LNCaP clone FGC (cell line): Measurements from ENCODE around the gene UBAC2.

ENCODE experiments used
- DNase-seq: peaks from one replicate; pipeline ENCODE4 v3.0.0-alpha.2; 2011; ENCODE audit warnings: low read depth
- H3K4me3 ChIP-seq: 2 replicates; pipeline ENCODE4 v1.5.1; 2011; ENCODE audit warnings: mild to moderate bottlenecking, low read depth, low read length, control low read depth
- CTCF ChIP-seq: IDR thresholded peaks from 2 replicates; pipeline ENCODE4 v1.5.1; 2012; ENCODE audit warnings: mild to moderate bottlenecking; ENCODE audit not compliant: control insufficient read depth, insufficient read depth; ENCODE audit errors: extremely low read depth

The UBAC2 gene

GRCh38 chr13:99399623-99399974 lies 198.9 kb downstream of the UBAC2 start:
- TF ChIP-seq CTCF = no peak
- DNase-seq = no peak
- H3K4me3 ChIP-seq = no peak overlapping the region

GRCh38 chr13:99403458-99403971 lies 202.9 kb downstream of the UBAC2 start:
- no peak for TF ChIP-seq CTCF
- no peak overlapping the region for H3K4me3 ChIP-seq
- DNase-seq = no peak

DNA sequence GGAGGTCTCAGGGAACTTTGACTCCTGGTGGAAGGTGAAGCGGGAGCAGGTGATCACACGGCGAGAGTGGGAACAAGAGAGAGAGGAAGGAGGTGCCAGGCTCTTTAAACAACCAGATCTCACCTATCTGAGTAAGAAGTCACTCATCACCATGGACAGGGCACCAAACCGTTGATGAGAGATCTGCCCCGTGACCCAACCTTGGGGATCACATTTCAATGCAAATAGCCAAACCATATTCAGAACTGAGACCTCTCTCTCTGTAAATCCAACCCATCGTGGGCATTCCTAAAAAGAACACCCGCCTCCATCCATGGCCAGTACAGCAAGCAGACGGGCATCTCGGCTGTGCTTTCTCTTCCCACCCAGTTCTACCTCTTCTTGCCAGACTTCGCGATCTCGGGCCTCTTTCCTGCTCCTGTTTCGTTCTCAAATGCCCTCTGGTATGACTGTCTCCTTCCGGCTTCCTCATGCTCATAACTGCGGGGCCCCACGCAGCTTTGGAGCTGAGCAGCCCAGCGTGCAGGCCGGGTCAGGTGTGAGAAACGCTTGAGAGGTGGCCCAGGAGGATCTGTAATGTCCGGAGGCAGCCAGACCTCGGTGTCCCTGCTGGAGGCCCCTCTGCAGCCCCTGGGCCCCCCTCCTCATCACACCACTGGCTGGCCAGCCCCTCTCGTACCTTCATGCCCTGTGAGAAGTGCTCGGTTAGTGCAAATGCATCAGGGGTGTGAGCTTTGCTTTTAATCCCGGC lies 203.5 kb downstream of the UBAC2 start:
- no peak for DNase-seq
- H3K4me3 ChIP-seq = no peak overlapping the region
- TF ChIP-seq CTCF = no peak

DNA sequence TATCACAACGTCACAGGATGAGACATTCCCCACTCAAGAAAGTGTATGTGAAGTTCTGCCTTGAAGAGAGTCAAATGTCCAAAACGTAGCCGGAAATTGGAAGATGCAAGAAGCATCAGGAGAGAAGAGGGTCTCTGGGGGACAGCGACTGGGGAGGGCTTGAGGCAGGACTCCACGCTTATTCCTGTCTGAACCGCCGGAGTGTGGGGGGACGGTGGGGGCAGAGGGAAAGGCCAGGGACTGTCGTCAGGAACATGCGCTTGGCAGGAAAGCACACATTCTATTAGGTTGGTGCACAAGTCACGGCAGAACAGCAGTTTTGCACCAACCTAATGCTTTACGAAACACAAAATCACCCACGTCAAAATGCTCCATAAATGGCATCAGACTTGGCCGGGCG lies 205.3 kb downstream of the UBAC2 start:
- no peak overlapping the region for H3K4me3 ChIP-seq
- TF ChIP-seq CTCF = no peak
- no peak for DNase-seq

GRCh38 chr13:99406799-99407201 lies 206.1 kb downstream of the UBAC2 start:
- no peak for DNase-seq
- no peak for TF ChIP-seq CTCF
- no peak overlapping the region for H3K4me3 ChIP-seq

DNA sequence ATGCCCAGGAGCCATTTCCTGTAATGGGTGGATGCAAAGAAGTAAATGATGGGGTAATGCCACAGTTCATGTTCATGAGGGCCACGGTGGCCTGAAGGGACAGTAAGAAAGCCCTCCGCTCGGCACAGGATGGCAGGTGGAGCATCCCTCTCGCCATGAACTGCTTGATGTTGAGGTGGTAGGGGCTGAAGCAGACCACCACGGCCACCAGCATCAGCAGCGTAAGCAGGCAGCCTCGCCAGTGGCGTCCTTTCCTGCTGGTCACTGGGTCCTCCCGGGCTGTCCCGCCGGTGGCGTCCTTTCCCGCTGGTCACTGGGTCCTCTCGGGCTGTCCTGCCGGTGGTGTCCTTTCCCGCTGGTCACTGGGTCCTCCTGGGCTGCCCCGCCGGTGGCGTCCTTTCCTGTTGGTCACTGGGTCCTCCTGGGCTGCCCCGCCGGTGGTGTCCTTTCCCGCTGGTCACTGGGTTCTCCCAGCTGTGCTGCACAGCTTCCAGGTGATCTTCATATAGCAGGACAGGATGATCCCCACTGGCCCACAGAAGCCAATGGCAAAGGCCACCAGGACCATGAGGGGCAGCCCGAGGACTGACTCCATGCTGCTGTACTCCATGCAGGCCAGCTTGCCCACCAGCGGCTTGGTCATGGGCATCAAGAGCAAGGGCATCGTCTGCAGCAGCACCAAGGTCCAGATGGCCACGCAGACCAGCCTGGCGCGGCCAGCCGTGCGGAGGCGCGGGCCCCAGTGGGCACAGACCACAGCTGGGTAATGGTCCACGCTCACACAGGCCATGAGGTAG lies 207.4 kb downstream of the UBAC2 start:
- TF ChIP-seq CTCF = no peak
- H3K4me3 ChIP-seq = no peak overlapping the region
- no peak for DNase-seq
